Muscle layer of colon (tissue), 2 donors: ENCODE results near the gene MX2.

Experiments
- H3K27ac ChIP-seq: one replicate; pipeline ENCODE4 v1.7.0; 2013; ENCODE audit warnings: low read depth, mild to moderate bottlenecking, low read length, moderate library complexity
- H3K27me3 ChIP-seq, 2 donors: one replicate each; pipeline ENCODE4 v1.7.0; 2013; ENCODE audit warnings: low read length in 2 of 2, mild to moderate bottlenecking in 2 of 2; ENCODE audit not compliant: insufficient read depth in 2 of 2, control insufficient read depth in 1 of 2
- H3K36me3 ChIP-seq: one replicate; pipeline ENCODE4 v1.7.0; 2013; ENCODE audit warnings: mild to moderate bottlenecking, low read length; ENCODE audit not compliant: insufficient read depth
- H3K4me1 ChIP-seq: one replicate; pipeline ENCODE4 v1.7.0; 2013; ENCODE audit warnings: mild to moderate bottlenecking, low read length; ENCODE audit not compliant: insufficient read depth
- H3K4me3 ChIP-seq, 2 donors: one replicate each; pipeline ENCODE4 v1.7.0; 2013; ENCODE audit warnings: low read length in 2 of 2, low read depth in 1 of 2, mild to moderate bottlenecking in 1 of 2, moderate library complexity in 1 of 2
- H3K9ac ChIP-seq: one replicate; pipeline ENCODE4 v1.7.0; 2013; ENCODE audit warnings: low read length
- H3K9me3 ChIP-seq: one replicate; pipeline ENCODE4 v1.7.0; 2013; ENCODE audit warnings: mild to moderate bottlenecking, low read length
- donor health status: abdominal sarcoma.
- donor health status: Adenocarcinoma of cecum.

The MX2 gene

DNA sequence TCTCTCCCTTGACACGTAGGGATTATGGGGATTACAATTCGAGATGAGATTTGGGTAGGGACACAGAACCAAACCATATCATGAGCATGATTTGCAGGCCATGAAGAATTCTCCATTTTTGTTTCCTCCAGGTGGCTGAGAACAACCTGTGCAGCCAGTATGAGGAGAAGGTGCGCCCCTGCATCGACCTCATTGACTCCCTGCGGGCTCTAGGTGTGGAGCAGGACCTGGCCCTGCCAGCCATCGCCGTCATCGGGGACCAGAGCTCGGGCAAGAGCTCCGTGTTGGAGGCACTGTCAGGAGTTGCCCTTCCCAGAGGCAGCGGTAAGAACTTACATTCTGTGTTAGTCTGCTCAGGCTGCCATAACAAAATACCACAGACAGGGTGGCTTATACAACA lies 73.9 kb downstream of the MX2 start:
- Histone ChIP-seq H3K27ac (no peak overlapping the region), H3K4me3 (no peak overlapping the region), H3K9me3 (no peaks in the 10 kb centered on the region), H3K27me3 (no peaks in the 10 kb centered on the region), H3K9ac (no peak overlapping the region), H3K4me1 (no peaks in the 10 kb centered on the region), H3K36me3 (peaks cover 66% of the 10 kb centered on the region)

DNA sequence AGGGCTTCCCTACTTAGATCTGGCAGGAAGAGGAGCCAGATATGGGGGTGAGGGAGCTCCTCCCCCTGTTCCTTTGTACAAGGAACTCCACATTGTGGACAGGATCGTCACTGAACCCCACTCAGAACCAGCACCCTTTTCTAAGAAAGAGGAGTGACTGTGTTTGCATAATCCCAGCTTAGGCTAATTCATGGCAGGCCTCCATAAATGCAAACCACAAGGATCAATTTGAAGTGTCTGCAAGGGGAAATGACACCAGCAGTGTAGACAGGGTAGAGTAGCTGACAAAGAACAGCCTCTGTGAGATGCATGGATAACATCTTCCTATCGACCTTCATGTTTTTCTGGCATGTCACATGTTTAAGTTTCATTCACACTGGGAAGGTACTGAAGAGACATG lies 75.9 kb downstream of the MX2 start:
- H3K9ac ChIP-seq, result no peak overlapping the region
- H3K36me3 ChIP-seq, result peaks cover 74% of the 10 kb centered on the region
- no peak overlapping the region for H3K4me3 ChIP-seq
- no peak overlapping the region for H3K27ac ChIP-seq
- H3K4me1 ChIP-seq, result no peaks in the 10 kb centered on the region
- no peaks in the 10 kb centered on the region for H3K9me3 ChIP-seq
- H3K27me3 ChIP-seq, result no peaks in the 10 kb centered on the region

DNA sequence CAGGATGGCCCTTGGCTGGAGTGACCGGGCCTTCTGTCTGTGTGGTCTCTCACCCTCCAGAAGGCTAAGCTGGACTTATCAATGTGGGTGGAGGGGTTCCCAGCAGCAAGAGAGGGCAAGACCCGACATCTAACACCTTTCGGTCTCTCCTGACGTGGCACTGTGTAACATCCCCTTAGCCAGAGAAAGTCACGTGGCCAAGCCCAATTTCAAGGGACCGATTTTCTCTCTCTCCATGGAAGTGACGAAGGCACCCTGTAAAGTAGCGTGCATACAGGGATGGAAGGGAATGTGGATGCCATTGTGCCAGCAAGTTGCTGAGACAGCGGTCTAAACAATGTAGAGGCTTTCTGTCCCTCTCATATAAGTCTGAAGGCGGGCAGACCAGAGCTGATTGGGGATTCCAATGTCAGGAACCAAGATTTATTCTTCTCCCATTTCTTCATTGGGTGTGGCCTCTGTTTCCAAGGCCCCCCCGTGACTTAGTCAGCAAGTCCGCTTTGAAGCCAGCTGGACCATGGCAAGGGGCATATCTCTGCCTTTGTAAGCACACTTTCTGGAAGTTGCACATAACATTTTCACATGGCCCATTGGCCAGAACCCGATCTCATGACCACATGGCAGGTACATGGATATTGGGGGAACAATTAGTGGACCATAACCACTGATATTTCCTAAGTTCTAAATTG lies 76.7 kb downstream of the MX2 start:
- peaks cover 74% of the 10 kb centered on the region for H3K36me3 ChIP-seq

DNA sequence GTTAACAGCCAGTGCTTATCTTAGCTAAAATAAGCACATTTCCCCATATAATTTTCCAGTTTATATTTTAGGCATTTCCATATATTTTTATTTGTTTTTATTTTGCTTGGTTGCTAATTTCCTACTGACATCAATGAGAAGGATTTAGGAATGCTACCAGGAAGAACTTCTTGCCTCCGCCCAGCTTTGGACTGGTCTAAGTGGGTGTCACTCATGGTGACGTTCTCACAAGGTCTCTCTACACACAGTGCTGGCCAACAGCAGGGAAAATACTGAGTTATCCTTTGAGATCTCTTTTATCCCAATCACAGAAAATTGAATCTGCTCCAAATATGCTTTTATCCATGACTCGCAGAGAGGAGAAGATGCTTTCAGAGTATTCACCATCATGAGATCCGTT lies 77.4 kb downstream of the MX2 start:
- Histone ChIP-seq H3K9me3 (no peaks in the 10 kb centered on the region), H3K27me3 (no peaks in the 10 kb centered on the region), H3K36me3 (peaks cover 74% of the 10 kb centered on the region), H3K9ac (no peak overlapping the region), H3K27ac (no peak overlapping the region), H3K4me3 (no peak overlapping the region), H3K4me1 (no peaks in the 10 kb centered on the region)

More for the DNA sequence above, 76.7 kb downstream of the MX2 start:
- H3K27me3 ChIP-seq, result no peaks in the 10 kb centered on the region
- H3K4me3 ChIP-seq, result no peak overlapping the region
- no peaks in the 10 kb centered on the region for H3K9me3 ChIP-seq
- H3K4me1 ChIP-seq, result no peaks in the 10 kb centered on the region
- no peak overlapping the region for H3K9ac ChIP-seq
- H3K27ac ChIP-seq, result no peak overlapping the region

DNA sequence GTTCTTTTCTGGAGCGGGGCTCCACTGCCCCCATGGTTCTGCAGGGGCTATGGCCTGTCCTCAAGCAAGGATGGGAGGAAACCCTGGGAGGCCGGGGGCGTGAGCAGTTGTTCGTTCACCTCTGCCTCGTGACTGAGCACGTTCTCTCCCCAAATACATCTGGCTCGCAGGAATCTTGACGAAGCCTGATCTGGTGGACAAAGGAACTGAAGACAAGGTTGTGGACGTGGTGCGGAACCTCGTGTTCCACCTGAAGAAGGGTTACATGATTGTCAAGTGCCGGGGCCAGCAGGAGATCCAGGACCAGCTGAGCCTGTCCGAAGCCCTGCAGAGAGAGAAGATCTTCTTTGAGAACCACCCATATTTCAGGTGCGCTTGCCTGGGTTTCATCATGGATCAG lies 79.7 kb downstream of the MX2 start:
- Histone ChIP-seq H3K9ac (no peak overlapping the region), H3K36me3 (peaks cover 73% of the 10 kb centered on the region), H3K27me3 (no peaks in the 10 kb centered on the region), H3K27ac (no peak overlapping the region), H3K4me1 (no peaks in the 10 kb centered on the region), H3K4me3 (no peak overlapping the region), H3K9me3 (no peaks in the 10 kb centered on the region)

DNA sequence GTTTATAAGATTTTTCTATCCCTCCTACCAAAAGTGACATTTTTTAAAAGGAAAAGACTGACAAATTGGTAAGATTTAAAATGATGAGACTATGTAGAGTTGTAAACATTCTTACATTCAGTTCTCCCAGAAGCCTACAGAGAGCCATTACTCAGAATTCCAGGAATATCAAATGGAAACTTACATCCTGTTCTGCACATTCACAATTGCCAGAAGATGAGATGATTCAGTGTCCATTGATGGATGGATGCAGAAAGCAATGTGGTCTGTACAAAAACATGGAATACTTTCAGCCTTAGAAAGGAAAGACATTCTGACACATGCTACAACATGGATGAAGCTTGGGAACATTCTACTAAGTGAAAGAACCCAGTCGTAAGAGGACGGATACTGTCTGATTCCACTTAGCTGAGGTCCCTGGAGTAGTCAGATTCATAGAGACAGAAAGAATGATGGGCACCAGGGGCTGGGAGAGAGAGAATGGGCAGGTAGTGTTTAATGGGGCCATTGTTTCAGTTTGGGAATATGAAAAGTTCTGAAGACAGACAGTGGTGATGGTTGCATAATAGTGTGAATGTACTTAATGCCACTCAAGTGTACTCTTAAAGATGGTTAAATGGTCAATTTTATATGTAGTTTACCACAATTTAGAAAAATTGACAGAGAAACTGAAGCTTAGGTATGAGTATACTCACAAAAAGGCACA lies 80.8 kb downstream of the MX2 start:
- Histone ChIP-seq H3K9me3 (no peaks in the 10 kb centered on the region), H3K36me3 (peaks cover 71% of the 10 kb centered on the region), H3K4me1 (no peaks in the 10 kb centered on the region), H3K9ac (no peak overlapping the region), H3K4me3 (no peak overlapping the region), H3K27me3 (no peaks in the 10 kb centered on the region), H3K27ac (no peak overlapping the region)

DNA sequence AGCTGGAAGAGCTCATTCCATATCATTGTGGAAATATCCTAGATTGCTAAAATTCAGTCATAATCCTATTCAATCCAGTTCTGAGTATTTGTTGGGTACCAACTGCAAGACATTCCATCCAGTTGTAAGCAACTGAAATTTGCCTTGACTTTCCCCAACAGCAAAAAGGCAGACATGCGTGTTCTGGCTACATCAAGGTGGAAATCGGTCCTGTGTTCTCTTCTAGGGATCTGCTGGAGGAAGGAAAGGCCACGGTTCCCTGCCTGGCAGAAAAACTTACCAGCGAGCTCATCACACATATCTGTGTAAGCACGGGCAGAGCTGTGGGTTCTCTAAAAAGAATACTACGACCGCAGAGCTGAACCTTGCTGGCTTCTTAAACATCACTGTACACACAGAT lies 81.7 kb downstream of the MX2 start:
- H3K36me3 ChIP-seq, result peaks cover 73% of the 10 kb centered on the region

DNA sequence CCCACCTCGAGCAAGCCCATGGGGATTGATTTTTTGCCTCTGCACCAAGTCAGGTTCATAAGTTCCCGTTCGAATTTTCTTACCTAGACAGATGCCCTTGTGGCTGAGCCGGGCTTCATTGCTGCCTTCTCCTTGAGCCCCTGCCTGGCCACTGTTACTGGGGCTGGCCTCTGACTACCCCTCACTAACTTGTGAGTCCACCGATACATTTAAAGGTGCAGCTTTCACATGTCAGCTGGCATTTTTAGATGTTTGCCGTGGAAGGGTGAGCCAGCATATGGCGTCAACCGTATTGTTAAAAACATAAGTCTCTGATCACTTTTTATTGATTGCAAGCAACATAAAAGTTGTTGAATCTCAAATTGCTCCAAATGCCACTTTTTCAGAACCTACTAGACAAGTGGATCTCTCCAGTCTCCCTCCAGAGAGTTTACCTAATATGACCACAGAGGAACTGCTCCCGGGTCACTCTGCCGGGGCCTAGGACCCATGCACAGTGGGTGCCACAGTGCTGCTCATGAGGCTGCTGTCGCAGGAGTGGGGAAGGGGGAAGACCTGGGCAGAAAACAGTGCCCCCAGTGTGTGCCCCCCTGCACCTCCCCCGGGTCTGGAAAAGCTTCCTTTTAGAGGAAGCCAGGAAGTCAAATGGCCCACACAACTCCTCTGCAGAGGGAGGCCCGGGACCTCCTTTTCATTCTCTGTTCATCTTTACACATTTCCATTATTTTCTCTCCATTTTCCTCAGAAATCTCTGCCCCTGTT lies 83.1 kb downstream of the MX2 start:
- no peaks in the 10 kb centered on the region for H3K4me1 ChIP-seq
- H3K36me3 ChIP-seq, result peaks cover 70% of the 10 kb centered on the region
- no peaks in the 10 kb centered on the region for H3K9me3 ChIP-seq
- no peak overlapping the region for H3K4me3 ChIP-seq
- no peaks in the 10 kb centered on the region for H3K27me3 ChIP-seq
- H3K27ac ChIP-seq, result no peak overlapping the region
- H3K9ac ChIP-seq, result no peak overlapping the region

More for the DNA sequence above, 81.7 kb downstream of the MX2 start:
- H3K9ac ChIP-seq, result no peak overlapping the region
- no peaks in the 10 kb centered on the region for H3K4me1 ChIP-seq
- no peaks in the 10 kb centered on the region for H3K27me3 ChIP-seq
- H3K27ac ChIP-seq, result no peak overlapping the region
- H3K4me3 ChIP-seq, result no peak overlapping the region
- no peaks in the 10 kb centered on the region for H3K9me3 ChIP-seq

DNA sequence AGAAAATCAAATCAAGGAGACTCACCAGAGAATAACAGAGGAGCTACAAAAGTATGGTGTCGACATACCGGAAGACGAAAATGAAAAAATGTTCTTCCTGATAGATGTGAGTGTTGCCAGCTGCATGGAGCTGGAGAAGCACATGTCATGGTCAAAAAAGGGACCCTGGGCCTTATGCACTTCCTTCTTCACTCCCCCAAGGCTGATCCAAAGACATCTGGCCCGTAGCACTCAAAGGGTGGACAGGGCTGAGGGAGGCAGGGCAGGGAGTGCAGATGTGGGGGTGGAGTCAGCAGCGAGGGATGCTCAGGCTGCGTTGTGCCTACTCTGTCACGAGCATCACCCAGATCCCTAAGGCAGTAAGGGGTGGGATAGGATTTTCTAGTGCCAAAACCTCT lies 83.6 kb downstream of the MX2 start:
- H3K27ac ChIP-seq, result no peak overlapping the region
- H3K9ac ChIP-seq, result no peak overlapping the region
- H3K4me3 ChIP-seq, result no peak overlapping the region
- H3K36me3 ChIP-seq, result peaks cover 70% of the 10 kb centered on the region
- H3K27me3 ChIP-seq, result no peaks in the 10 kb centered on the region
- H3K4me1 ChIP-seq, result no peaks in the 10 kb centered on the region
- no peaks in the 10 kb centered on the region for H3K9me3 ChIP-seq

DNA sequence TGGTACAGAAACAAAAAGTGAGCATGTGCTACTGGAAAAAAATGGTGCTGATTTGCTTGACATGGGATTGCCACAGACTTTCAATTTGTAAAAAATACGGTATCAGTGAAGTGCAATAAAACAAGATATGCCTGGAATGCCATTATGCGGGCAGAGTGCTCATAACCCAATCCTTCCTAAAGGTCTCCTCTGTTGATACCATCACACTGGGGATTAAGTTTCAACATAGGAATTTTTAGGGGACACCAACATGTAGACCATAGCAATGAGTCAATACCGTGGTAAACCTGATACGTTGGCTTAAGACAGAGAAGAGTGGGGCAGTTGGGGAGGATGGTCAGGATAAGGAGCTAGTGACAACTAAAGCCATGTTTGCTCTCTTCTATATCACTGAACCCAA lies 84.8 kb downstream of the MX2 start:
- no peaks in the 10 kb centered on the region for H3K9me3 ChIP-seq
- no peaks in the 10 kb centered on the region for H3K4me1 ChIP-seq
- no peak overlapping the region for H3K27ac ChIP-seq
- no peaks in the 10 kb centered on the region for H3K27me3 ChIP-seq
- H3K36me3 ChIP-seq, result peaks cover 65% of the 10 kb centered on the region
- H3K9ac ChIP-seq, result no peak overlapping the region
- no peak overlapping the region for H3K4me3 ChIP-seq

DNA sequence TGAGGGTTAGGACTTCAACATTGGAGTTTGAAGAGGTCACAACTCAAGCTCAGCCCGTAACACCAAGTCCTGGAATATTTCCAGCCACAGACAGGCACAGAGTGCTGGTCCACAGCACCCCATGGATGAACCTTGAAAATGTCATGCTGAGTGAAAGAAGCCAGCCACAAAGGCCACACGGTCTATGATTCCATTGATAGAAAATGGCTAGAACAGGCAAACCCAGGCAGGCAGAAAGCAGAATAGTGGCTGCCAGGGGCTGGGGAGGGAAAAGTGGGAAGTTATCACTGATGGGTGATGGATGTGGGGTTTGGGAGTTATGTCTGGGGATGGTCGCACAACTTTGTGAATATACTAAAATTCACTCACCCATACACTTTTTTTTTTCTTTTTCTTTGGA lies 85.5 kb downstream of the MX2 start:
- no peak overlapping the region for H3K27ac ChIP-seq
- H3K4me1 ChIP-seq, result no peaks in the 10 kb centered on the region
- no peaks in the 10 kb centered on the region for H3K27me3 ChIP-seq
- H3K9me3 ChIP-seq, result no peaks in the 10 kb centered on the region
- H3K9ac ChIP-seq, result no peak overlapping the region
- H3K36me3 ChIP-seq, result peaks cover 65% of the 10 kb centered on the region
- H3K4me3 ChIP-seq, result no peak overlapping the region
